Regular cardiac myocyte (primary cell): ENCODE results near the gene XCR1. TPM values are rescaled to one million over a fixed set of nuclear protein-coding genes. Genes with fewer than 3 reads are reported as not detected.

ENCODE experiments used
- total RNA-seq: library from RNA; depleted of rRNA; stranded (reverse); fragments of >200 nt; gene quantifications from 2 replicates; pipeline ENCODE4 v1.2.3, GENCODE V29; 2014

Gene XCR1, protein sequence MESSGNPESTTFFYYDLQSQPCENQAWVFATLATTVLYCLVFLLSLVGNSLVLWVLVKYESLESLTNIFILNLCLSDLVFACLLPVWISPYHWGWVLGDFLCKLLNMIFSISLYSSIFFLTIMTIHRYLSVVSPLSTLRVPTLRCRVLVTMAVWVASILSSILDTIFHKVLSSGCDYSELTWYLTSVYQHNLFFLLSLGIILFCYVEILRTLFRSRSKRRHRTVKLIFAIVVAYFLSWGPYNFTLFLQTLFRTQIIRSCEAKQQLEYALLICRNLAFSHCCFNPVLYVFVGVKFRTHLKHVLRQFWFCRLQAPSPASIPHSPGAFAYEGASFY
- total RNA-seq: not detected in 2 replicates

DNA sequence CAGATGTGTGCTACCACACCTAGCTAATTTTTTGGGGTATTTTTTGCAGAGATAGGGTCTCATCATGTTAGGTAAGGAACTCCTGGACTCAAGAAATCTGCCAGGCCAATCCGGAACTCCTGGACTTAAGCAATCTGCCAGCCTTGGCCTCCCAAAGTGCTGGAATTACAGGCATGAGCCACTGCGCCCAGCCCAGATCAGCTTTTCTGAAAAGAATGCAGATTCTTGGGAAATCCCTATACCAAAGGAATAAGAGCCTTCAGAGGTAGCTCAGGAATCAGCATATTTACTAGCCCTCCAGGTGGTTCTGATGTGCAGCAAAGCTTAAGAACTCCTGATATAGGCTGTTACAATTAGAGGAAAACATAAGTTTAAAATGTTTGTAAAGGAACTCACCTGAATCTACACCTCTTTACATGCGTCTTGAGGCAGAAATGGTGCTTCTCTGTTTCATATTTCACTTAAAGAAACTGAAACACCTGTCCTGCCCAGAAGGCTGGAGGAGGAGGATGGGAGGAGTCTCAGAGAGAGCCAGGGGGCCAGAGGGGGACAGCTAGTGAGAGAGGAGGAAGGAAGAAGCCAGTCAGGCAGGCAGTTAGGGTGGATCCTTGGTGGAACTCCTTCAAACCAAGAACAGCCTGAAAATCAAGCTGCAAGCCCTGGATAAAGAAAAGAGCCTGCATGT lies at the start of gene XCR1:
Gene XCR1 (minus strand): TSS at position 463 of the 685 bp plus-strand sequence. CDS start 5,536 bp downstream, outside the sequence.

DNA sequence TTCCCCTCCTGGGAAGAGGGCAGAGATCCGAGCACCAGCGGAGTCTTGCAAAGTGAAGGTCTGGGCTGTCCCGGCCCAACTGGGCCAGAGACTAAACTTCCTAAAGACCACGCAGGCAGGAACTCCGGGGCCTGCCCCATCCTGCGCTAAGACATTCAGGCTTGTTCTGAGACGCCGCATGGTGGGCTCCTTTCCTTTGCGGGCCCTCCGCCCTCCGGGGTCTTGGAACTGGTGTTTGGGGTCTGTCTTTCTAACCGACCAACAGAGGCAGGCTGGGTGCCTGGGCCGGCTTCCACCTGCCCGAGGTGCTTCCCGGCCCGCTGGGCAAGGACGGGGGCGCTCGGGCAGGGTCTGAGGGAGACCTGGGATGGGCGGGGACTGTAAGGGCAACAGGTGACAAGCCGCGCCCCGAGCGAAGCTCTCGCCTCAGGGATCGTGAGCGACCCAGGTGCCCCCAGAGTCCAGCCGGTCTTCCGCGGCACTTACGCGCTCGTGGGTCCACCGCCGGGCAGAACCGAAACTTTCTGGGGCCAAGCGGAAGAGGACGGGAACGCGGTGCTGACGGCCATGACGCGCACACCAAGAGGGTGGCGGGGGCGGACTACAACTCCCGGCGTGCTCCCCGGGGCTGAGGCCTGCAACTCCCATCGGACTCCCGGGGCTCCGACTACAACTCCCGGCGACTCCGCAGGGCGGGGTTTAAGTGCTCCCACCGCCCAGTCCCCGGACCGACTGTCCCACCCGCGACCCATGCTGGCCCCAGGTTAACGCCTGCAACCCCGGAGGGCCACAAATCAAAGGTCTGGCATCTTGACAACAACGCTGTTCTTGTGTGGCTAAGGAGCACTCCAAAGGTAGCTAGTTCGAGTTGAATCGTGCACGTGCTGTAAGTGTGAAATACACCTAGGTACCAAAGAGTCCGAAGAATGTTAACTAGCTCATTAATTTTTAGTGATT lies 31.8 kb downstream of the XCR1 start, which contains the start of gene FYCO1:
Gene FYCO1 (minus strand): TSS at position 589 of the 957 bp plus-strand sequence. CDS start 10,914 bp downstream, outside the sequence.

Other genes starting within 250 kb of the XCR1 start
- not detected in 2 replicates for gene SLC6A20, start 230.9 kb downstream of the XCR1 start, total RNA-seq
- 9.4 and 17.8 TPM in 2 replicates for gene LZTFL1, start 185.4 kb downstream of the XCR1 start, total RNA-seq
- gene CCR9, start 140.9 kb downstream of the XCR1 start, total RNA-seq: not detected in 2 replicates
- gene CXCR6, start 84.0 kb downstream of the XCR1 start, total RNA-seq: not detected in 2 replicates
- gene FYCO1, start 31.7 kb downstream of the XCR1 start, total RNA-seq: 17.4 and 24.5 TPM in 2 replicates
- gene CCR1, start 180.8 kb upstream of the XCR1 start, total RNA-seq: under 0.01 and 0.28 TPM in 2 replicates
- not detected in 2 replicates for gene CCR3, start 215.0 kb upstream of the XCR1 start, total RNA-seq